CD4-positive, alpha-beta T cell (primary cell): ENCODE data around the gene STAB1. TPM values are rescaled to one million over a fixed set of nuclear protein-coding genes. Genes with fewer than 3 reads are reported as not detected.

Source experiments
- ATAC-seq: fragments of 200-7000 bp; cut with Tn5 transposase; one replicate; pipeline ENCODE4 v1.10.0; 2022; ENCODE audit warnings: mild to moderate bottlenecking; ENCODE audit not compliant: poor library complexity
- CTCF ChIA-PET: fragments of 350-600 bp; sonication (Branson Sonifier 250); formaldehyde crosslinking; loops from one replicate; lab custom pipeline; 2021; ENCODE audit warnings: antibody characterized with exemption, inconsistent platforms; lab: Charles Lee
- POLR2A ChIA-PET: fragments of 350-600 bp; sonication (Branson Sonifier 250); formaldehyde crosslinking; loops from one replicate; lab custom pipeline; 2021; ENCODE audit warnings: antibody characterized with exemption, inconsistent platforms; lab: Charles Lee
- DNase-seq, 14 experiments: peaks; one replicate each; pipeline ENCODE4 v3.0.0-alpha.2; 2013 to 2020; ENCODE audit warnings: mixed read lengths in 2 of 14
- H3K27ac ChIP-seq, 2 donors: one replicate each; pipeline versions ENCODE4 v1.5.1 to v1.7.0; 2013; ENCODE audit warnings: low read length in 2 of 2, low read depth in 1 of 2, mild to moderate bottlenecking in 1 of 2
- H3K27me3 ChIP-seq, 2 experiments: 1 replicate in 1 of 2; 2 replicates in 1 of 2; pipeline versions ENCODE4 v1.6.1 to v1.7.0; 2013; ENCODE audit warnings: low read length in 2 of 2, control low read depth in 1 of 2, mild to moderate bottlenecking in 1 of 2, moderate library complexity in 1 of 2; ENCODE audit not compliant: insufficient read depth in 2 of 2, control insufficient read depth in 1 of 2
- H3K36me3 ChIP-seq: one replicate; pipeline ENCODE4 v1.6.1; 2013; ENCODE audit warnings: low read length, control low read depth; ENCODE audit not compliant: insufficient read depth
- H3K4me1 ChIP-seq: one replicate; pipeline ENCODE4 v1.6.1; 2013; ENCODE audit warnings: low read length, control low read depth; ENCODE audit not compliant: insufficient read depth
- H3K4me3 ChIP-seq: one replicate; pipeline ENCODE4 v1.5.1; 2013; ENCODE audit warnings: mild to moderate bottlenecking, low read length, moderate library complexity
- H3K9me3 ChIP-seq, 2 experiments: 1 replicate in 1 of 2; 2 replicates in 1 of 2; pipeline versions ENCODE4 v1.6.1 to v1.7.0; 2013; ENCODE audit warnings: low read length in 2 of 2, mild to moderate bottlenecking in 2 of 2, control low read depth in 1 of 2, moderate library complexity in 1 of 2; ENCODE audit not compliant: control insufficient read depth in 1 of 2, insufficient read depth in 1 of 2
- H3K27ac Mint-ChIP-seq: one replicate; pipeline ENCODE4 v1.8.0; 2020; ENCODE audit warnings: mixed read lengths
- H3K27me3 Mint-ChIP-seq: one replicate; pipeline ENCODE4 v1.8.0; 2021; ENCODE audit warnings: mixed read lengths
- H3K36me3 Mint-ChIP-seq: one replicate; pipeline ENCODE4 v1.8.0; 2021; ENCODE audit warnings: low read depth, mixed read lengths
- H3K4me1 Mint-ChIP-seq: one replicate; pipeline ENCODE4 v1.8.0; 2021; ENCODE audit warnings: low read depth, mixed read lengths
- H3K4me3 Mint-ChIP-seq: one replicate; pipeline ENCODE4 v1.8.0; 2020; ENCODE audit warnings: mild to moderate bottlenecking, mixed read lengths
- H3K9me3 Mint-ChIP-seq: one replicate; pipeline ENCODE4 v1.8.0; 2020; ENCODE audit warnings: mixed read lengths
- intact Hi-C, 2 experiments: fragments of 100-400 bp; cut with DNase I in 1 of 2; cut with micrococcal nuclease in 1 of 2; formaldehyde crosslinking; loops; one replicate each; pipeline versions ENCODE4 v1.15.1 to v1.9.0; 2023 to 2025; cut with DNase I, micrococcal nuclease
- total RNA-seq, 174 experiments: library from RNA in 2 of 174; stranded (reverse) in 2 of 174; gene quantifications; one replicate each; pipeline ENCODE4 v1.2.3 and lab custom pipeline; 2021 to 2026
- TF ChIP-seq, protein P1 (sequence below): fragments of 200-600 bp; IDR thresholded peaks from one replicate; pipeline ENCODE4 v1.8.0; 2022; ENCODE audit warnings: antibody characterized with exemption, mild to moderate bottlenecking

STAB1 gene
- total RNA-seq, 2 experiments from 2014 or later, result 1.5 to 2.5 TPM

DNA sequence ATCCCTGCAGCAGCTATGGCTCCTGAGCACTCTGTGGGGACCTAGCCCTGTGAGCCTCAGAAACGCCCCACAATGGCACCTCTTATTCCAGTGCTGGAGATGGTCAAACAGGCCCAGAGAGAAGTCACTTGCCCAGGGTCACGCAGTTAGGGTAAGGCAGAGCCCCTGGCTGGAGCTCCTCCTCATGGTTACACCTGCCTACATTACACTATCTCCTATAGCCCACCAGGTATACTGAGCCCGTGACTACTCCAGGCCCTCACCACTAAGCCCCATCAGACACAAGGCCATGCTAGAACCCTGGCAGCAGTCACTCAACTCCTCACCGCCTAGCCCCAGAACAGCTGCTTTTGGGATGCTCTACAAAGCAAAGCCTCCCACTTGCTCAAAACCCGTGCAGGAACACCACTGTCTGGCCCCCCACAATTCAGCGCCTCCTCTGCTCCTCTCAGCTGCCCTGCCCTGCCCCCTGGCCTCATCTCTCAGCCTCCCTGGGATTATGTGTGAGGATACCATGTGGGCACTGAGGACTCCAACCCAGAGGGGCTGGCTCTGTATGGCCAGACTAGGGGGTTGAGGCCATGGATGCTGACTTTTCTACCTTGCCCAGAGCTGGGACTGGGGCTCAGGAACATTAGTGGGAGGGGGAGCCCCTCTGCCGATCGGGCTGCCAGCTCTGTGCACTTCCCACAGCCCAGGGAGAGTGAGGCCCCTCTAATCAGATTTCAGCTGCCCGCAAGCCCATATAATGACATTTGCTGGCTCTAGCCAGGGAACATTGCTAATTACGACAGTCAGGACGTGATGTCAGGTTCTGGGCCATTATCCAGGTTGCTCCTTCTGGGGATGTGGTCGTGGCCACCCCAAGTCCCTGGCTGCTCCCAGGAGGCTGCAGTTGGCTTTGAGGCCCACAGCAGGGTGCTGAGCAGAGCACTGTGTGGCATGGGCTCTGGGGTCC, 34.5 kb downstream of the STAB1 start:
- ATAC-seq (no peak), DNase-seq (peak in 1 of 14 experiments; percentile 24)
- no peak overlapping the region for H3K27ac Mint-ChIP-seq
- H3K27me3 ChIP-seq, result peaks cover 0 to 3% of the 10 kb centered on the region in 2 experiments
- peaks cover 23% of the 10 kb centered on the region for H3K4me1 ChIP-seq
- H3K36me3 ChIP-seq, result no peaks in the 10 kb centered on the region
- no peak overlapping the region for H3K27ac ChIP-seq
- intact Hi-C loops, result loop anchor here in 1 of 2 experiments (10.0 kb wide), 3 partner anchors 335 to 1965 kb away; partner anchors contain the start of genes ALAS1, C3orf18, HEMK1 and STIMATE
- CTCF ChIA-PET, result interaction anchor here (0.6 kb wide), 1 partner anchor 19 kb away, joined by 3 read pairs; no protein-coding TSS in a partner anchor
- POLR2A ChIA-PET, result no interaction called here
- H3K4me3 Mint-ChIP-seq, result no peak overlapping the region
- H3K4me1 Mint-ChIP-seq, result no peaks in the 10 kb centered on the region
- no peaks in the 10 kb centered on the region for H3K27me3 Mint-ChIP-seq
- H3K9me3 Mint-ChIP-seq, result no peaks in the 10 kb centered on the region
- no peak overlapping the region for H3K4me3 ChIP-seq
- H3K9me3 ChIP-seq, result no peaks in the 10 kb centered on the region
- TF ChIP-seq, protein P1, sequence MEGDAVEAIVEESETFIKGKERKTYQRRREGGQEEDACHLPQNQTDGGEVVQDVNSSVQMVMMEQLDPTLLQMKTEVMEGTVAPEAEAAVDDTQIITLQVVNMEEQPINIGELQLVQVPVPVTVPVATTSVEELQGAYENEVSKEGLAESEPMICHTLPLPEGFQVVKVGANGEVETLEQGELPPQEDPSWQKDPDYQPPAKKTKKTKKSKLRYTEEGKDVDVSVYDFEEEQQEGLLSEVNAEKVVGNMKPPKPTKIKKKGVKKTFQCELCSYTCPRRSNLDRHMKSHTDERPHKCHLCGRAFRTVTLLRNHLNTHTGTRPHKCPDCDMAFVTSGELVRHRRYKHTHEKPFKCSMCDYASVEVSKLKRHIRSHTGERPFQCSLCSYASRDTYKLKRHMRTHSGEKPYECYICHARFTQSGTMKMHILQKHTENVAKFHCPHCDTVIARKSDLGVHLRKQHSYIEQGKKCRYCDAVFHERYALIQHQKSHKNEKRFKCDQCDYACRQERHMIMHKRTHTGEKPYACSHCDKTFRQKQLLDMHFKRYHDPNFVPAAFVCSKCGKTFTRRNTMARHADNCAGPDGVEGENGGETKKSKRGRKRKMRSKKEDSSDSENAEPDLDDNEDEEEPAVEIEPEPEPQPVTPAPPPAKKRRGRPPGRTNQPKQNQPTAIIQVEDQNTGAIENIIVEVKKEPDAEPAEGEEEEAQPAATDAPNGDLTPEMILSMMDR, result no peak
- H3K36me3 Mint-ChIP-seq, result no peaks in the 10 kb centered on the region

DNA sequence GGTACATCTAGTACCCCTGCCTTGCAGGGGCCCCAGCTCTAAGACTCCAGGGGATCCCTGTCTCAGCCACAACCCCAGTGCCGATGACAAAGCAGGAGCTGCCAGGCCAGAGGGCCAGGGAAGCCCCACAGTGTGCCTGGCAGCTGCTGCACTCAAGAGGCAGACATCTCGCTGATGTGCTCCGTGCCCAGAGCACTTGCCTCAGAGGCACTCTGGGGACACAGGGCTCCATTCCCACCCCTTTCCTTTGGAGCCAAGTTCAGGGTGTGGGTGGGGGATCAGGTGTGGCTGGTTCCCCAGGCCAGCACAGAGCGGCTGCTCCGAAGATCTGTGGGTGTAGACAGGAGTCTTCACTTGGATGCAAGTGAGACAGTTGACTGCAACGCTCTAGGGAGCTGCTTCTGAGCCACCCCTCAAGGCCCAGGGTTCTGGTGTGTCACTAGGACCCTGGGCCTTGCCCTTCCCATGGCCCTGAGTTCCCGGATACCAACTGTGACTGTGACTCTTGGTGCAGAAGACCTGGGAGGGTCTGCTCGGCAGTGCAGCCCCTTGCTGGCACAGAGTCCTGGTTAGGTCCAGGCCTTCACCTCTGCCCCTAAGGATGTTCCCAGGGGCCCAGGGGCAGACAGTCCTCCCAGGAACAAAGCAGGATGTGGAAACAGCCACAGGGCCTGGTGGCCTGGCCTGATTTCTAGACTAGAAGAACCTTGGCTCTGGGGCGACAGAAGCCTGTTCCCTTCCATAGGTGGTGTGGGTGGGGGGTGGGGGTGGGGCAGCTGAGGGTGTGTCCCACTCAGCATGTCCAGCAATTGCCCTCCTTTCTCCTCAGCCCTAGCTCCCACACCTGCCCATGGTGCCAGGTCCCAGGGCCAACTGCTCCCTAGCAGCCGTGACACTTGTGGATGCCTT, 36.0 kb downstream of the STAB1 start:
- ChIA-PET POLR2A (no interaction called here), CTCF (no interaction called here)
- Mint-ChIP-seq H3K27me3 (no peaks in the 10 kb centered on the region), H3K9me3 (no peaks in the 10 kb centered on the region), H3K36me3 (no peaks in the 10 kb centered on the region), H3K27ac (no peak overlapping the region), H3K4me3 (no peak overlapping the region), H3K4me1 (peaks cover 10% of the 10 kb centered on the region)
- H3K4me1 ChIP-seq, result peaks cover 31% of the 10 kb centered on the region
- H3K36me3 ChIP-seq, result no peaks in the 10 kb centered on the region
- H3K27me3 ChIP-seq, result peaks cover 0 to 3% of the 10 kb centered on the region in 2 experiments
- TF ChIP-seq, protein P1, result no peak
- ATAC-seq (no peak), DNase-seq (peak in 1 of 14 experiments; percentile 18)
- H3K9me3 ChIP-seq, result no peaks in the 10 kb centered on the region
- H3K4me3 ChIP-seq, result no peak overlapping the region
- intact Hi-C loops, result loop anchor here in 1 of 2 experiments (10.0 kb wide), 3 partner anchors 336 to 1966 kb away; partner anchors contain the start of genes ALAS1, C3orf18, HEMK1 and STIMATE
- H3K27ac ChIP-seq, result no peak overlapping the region
